Measurements from ENCODE around the gene RPL10. TPM values are rescaled to one million over a fixed set of nuclear protein-coding genes. Genes with fewer than 3 reads are reported as not detected.
A peak's percentile ranks its signal among the peaks of the same experiment; 100 is the strongest.

The RPL10 gene
- polyA plus RNA-seq, 1 experiment = 3,912 TPM

GRCh38 chrX:154360155-154360713 is 37.9 kb upstream of the RPL10 start:
- POLR2A ChIA-PET = no interaction called here

GRCh38 chrX:154362085-154362742 is 36.0 kb upstream of the RPL10 start:
- Histone ChIP-seq H3K27ac (ENCODE audit: low read depth, low read length) (peak overlapping the region; percentile 31), H3K27me3 (ENCODE audit: control insufficient read depth, insufficient read depth, low read length) (no peaks in the 10 kb centered on the region), H3K4me3 (ENCODE audit: low read depth, low read length) (no peak overlapping the region), H3K9me3 (ENCODE audit: control insufficient read depth, insufficient read depth, low read length) (no peaks in the 10 kb centered on the region)
- ChIA-PET CTCF (no interaction called here), POLR2A (interaction anchor here (0.5 kb wide), 1 partner anchor 10 kb away, joined by 3 read pairs; no protein-coding TSS in a partner anchor)
- TF ChIP-seq CTCF (IDR thresholded peaks at IDR 0.05; ENCODE audit: low read depth, low read length) = no peak
- no peak for DNase-seq (ENCODE audit: low read depth, low spot score)

More at GRCh38 chrX:154360155-154360713, 37.9 kb upstream of the RPL10 start:
- H3K27ac ChIP-seq (ENCODE audit: low read depth, low read length) = peak overlapping the region; percentile 21
- H3K9me3 ChIP-seq (ENCODE audit: control insufficient read depth, insufficient read depth, low read length) = no peaks in the 10 kb centered on the region
- H3K27me3 ChIP-seq (ENCODE audit: control insufficient read depth, insufficient read depth, low read length) = no peaks in the 10 kb centered on the region
- no peak for TF ChIP-seq CTCF (IDR thresholded peaks at IDR 0.05; ENCODE audit: low read depth, low read length)
- DNase-seq (ENCODE audit: low read depth, low spot score) = no peak
- H3K4me3 ChIP-seq (ENCODE audit: low read depth, low read length) = no peak overlapping the region
- CTCF ChIA-PET = no interaction called here

- TF ChIP-seq CTCF (IDR thresholded peaks at IDR 0.05; ENCODE audit: low read depth, low read length) = no peak
- no peaks in the 10 kb centered on the region for H3K9me3 ChIP-seq (ENCODE audit: control insufficient read depth, insufficient read depth, low read length)
- POLR2A ChIA-PET = no interaction called here
- no peaks in the 10 kb centered on the region for H3K27me3 ChIP-seq (ENCODE audit: control insufficient read depth, insufficient read depth, low read length)
- no peak for DNase-seq (ENCODE audit: low read depth, low spot score)
- no peak overlapping the region for H3K4me3 ChIP-seq (ENCODE audit: low read depth, low read length)
- CTCF ChIA-PET = no interaction called here
- no peak overlapping the region for H3K27ac ChIP-seq (ENCODE audit: low read depth, low read length)
Measured at GRCh38 chrX:154363706-154364439, 34.3 kb upstream of the RPL10 start.

GRCh38 chrX:154365052-154365600 is 33.1 kb upstream of the RPL10 start:
- ChIA-PET CTCF (no interaction called here), POLR2A (interaction anchor here (1.1 kb wide), 2 partner anchors 9 to 17 kb away, joined by 3 to 4 read pairs; no protein-coding TSS in a partner anchor)
- Histone ChIP-seq H3K9me3 (ENCODE audit: control insufficient read depth, insufficient read depth, low read length) (no peaks in the 10 kb centered on the region), H3K27ac (ENCODE audit: low read depth, low read length) (no peak overlapping the region), H3K27me3 (ENCODE audit: control insufficient read depth, insufficient read depth, low read length) (no peaks in the 10 kb centered on the region), H3K4me3 (ENCODE audit: low read depth, low read length) (no peak overlapping the region)
- no peak for TF ChIP-seq CTCF (IDR thresholded peaks at IDR 0.05; ENCODE audit: low read depth, low read length)
- DNase-seq (ENCODE audit: low read depth, low spot score) = no peak

All from AG04450 (cell line).